H9 (cell line): ENCODE results near the gene FRYL. TPM values are rescaled to one million over a fixed set of nuclear protein-coding genes. Genes with fewer than 3 reads are reported as not detected.

Experiments
- DNase-seq: peaks from one replicate; pipeline ENCODE4 v3.0.0-alpha.2; 2017
- H2AFZ ChIP-seq: one replicate; pipeline ENCODE4 v1.6.1; 2013; ENCODE audit warnings: mild to moderate bottlenecking, low read length, control low read depth, moderate library complexity
- H2AK5ac ChIP-seq: 2 replicates; pipeline ENCODE4 v1.6.1; 2013; ENCODE audit warnings: low read length, control low read depth, mixed read lengths; ENCODE audit not compliant: insufficient read length
- H2BK120ac ChIP-seq: one replicate; pipeline ENCODE4 v1.6.1; 2013; ENCODE audit warnings: low read depth, mild to moderate bottlenecking, low read length, control low read depth, inconsistent platforms; ENCODE audit not compliant: poor library complexity, severe bottlenecking
- H2BK12ac ChIP-seq: 2 replicates; pipeline ENCODE4 v1.6.1; 2013; ENCODE audit warnings: low read length, control low read depth, mixed read lengths, low read depth; ENCODE audit not compliant: insufficient read length
- H2BK15ac ChIP-seq: 2 replicates; pipeline ENCODE4 v1.6.1; 2013; ENCODE audit warnings: low read depth, low read length, control low read depth
- H2BK20ac ChIP-seq: one replicate; pipeline ENCODE4 v1.6.1; 2013; ENCODE audit warnings: low read depth, mild to moderate bottlenecking, low read length, control low read depth, inconsistent platforms; ENCODE audit not compliant: poor library complexity, severe bottlenecking
- H2BK5ac ChIP-seq: 2 replicates; pipeline ENCODE4 v1.6.1; 2013; ENCODE audit warnings: low read length, control low read depth, mixed read lengths; ENCODE audit not compliant: insufficient read length
- H3K14ac ChIP-seq: 2 replicates; pipeline ENCODE4 v1.6.1; 2013; ENCODE audit warnings: low read length, control low read depth; ENCODE audit not compliant: insufficient read depth
- H3K18ac ChIP-seq: 2 replicates; pipeline ENCODE4 v1.6.1; 2013; ENCODE audit warnings: low read depth, mild to moderate bottlenecking, mixed read lengths, low read length, control low read depth; ENCODE audit not compliant: insufficient read length
- H3K23ac ChIP-seq: 2 replicates; pipeline ENCODE4 v1.6.1; 2013; ENCODE audit warnings: low read length, control low read depth, mixed read lengths, low read depth; ENCODE audit not compliant: insufficient read length
- H3K23me2 ChIP-seq: 2 replicates; pipeline ENCODE4 v1.6.1; 2013; ENCODE audit warnings: low read depth, mild to moderate bottlenecking, mixed read lengths, low read length, control low read depth; ENCODE audit not compliant: insufficient read length, poor library complexity, severe bottlenecking
- H3K27ac ChIP-seq: 2 replicates; pipeline ENCODE4 v1.5.1; 2013; ENCODE audit warnings: low read length, control low read depth, mixed read lengths, low read depth; ENCODE audit not compliant: insufficient read length
- H3K27me3 ChIP-seq: 2 replicates; pipeline ENCODE4 v1.6.1; 2013; ENCODE audit warnings: low read length, control low read depth, inconsistent platforms; ENCODE audit not compliant: insufficient read depth
- H3K4ac ChIP-seq: 2 replicates; pipeline ENCODE4 v1.6.1; 2013; ENCODE audit warnings: low read depth, mild to moderate bottlenecking, control low read depth, inconsistent platforms, low read length, moderate library complexity
- H3K4me1 ChIP-seq: 2 replicates; pipeline ENCODE4 v1.6.1; 2013; ENCODE audit warnings: low read length, control low read depth, inconsistent platforms; ENCODE audit not compliant: insufficient read depth
- H3K4me2 ChIP-seq: 2 replicates; pipeline ENCODE4 v1.6.1; 2013; ENCODE audit warnings: low read length, control low read depth, mixed read lengths; ENCODE audit not compliant: insufficient read length, insufficient read depth
- H3K56ac ChIP-seq: 2 replicates; pipeline ENCODE4 v1.6.1; 2013; ENCODE audit warnings: low read depth, mild to moderate bottlenecking, mixed read lengths, low read length, control low read depth; ENCODE audit not compliant: insufficient read length
- H3K79me1 ChIP-seq: 2 replicates; pipeline ENCODE4 v1.6.1; 2013; ENCODE audit warnings: low read depth, mild to moderate bottlenecking, moderate library complexity, low read length, control low read depth, inconsistent platforms; ENCODE audit not compliant: insufficient read depth, poor library complexity, severe bottlenecking
- H3K79me2 ChIP-seq: 2 replicates; pipeline ENCODE4 v1.6.1; 2013; ENCODE audit warnings: low read length, control low read depth, inconsistent platforms; ENCODE audit not compliant: insufficient read depth
- H3K9ac ChIP-seq: 2 replicates; pipeline ENCODE4 v1.6.1; 2013; ENCODE audit warnings: low read length, control low read depth, mixed read lengths; ENCODE audit not compliant: insufficient read length; ENCODE audit errors: extremely low read depth
- H3K9me3 ChIP-seq: one replicate; pipeline ENCODE4 v1.6.1; 2013; ENCODE audit warnings: low read depth, low read length, inconsistent platforms; ENCODE audit not compliant: control insufficient read depth
- H3T11ph ChIP-seq: one replicate; pipeline ENCODE4 v1.6.1; 2013; ENCODE audit warnings: mild to moderate bottlenecking, low read length, control low read depth, inconsistent platforms
- H4K20me1 ChIP-seq: one replicate; pipeline ENCODE4 v1.6.1; 2013; ENCODE audit not compliant: control insufficient read depth, insufficient read length, insufficient read depth
- H4K5ac ChIP-seq: 2 replicates; pipeline ENCODE4 v1.6.1; 2013; ENCODE audit warnings: low read depth, mild to moderate bottlenecking, mixed read lengths, low read length, control low read depth; ENCODE audit not compliant: insufficient read length
- H4K8ac ChIP-seq: replicated peaks from 2 replicates; pipeline ENCODE4 v1.6.1; 2013; ENCODE audit warnings: low read length, control low read depth, mixed read lengths, low read depth; ENCODE audit not compliant: insufficient read length
- H4K91ac ChIP-seq: 2 replicates; pipeline ENCODE4 v1.6.1; 2013; ENCODE audit warnings: low read depth, mild to moderate bottlenecking, moderate library complexity, mixed read lengths, low read length, control low read depth; ENCODE audit not compliant: insufficient read length
- H3K27ac Mint-ChIP-seq, 3 experiments: 2 replicates in 2 of 3; 3 replicates in 1 of 3; pipeline ENCODE4 v1.8.0; 2020 to 2021; ENCODE audit warnings: mixed read lengths in 3 of 3, mild to moderate bottlenecking in 1 of 3, moderate library complexity in 1 of 3
- H3K27me3 Mint-ChIP-seq: 2 replicates; pipeline ENCODE4 v1.8.0; 2021; ENCODE audit warnings: low read depth, mild to moderate bottlenecking, moderate library complexity, mixed read lengths
- H3K36me3 Mint-ChIP-seq, 3 experiments: 2 replicates in 2 of 3; 3 replicates in 1 of 3; pipeline ENCODE4 v1.8.0; 2020 to 2021; ENCODE audit warnings: low read depth in 3 of 3, mixed read lengths in 3 of 3; ENCODE audit not compliant: insufficient read depth in 1 of 3
- H3K4me1 Mint-ChIP-seq, 2 experiments: 2 replicates each; pipeline ENCODE4 v1.8.0; 2020; ENCODE audit warnings: mixed read lengths in 2 of 2
- H3K4me3 Mint-ChIP-seq, 2 experiments: 2 replicates in 1 of 2; 3 replicates in 1 of 2; pipeline ENCODE4 v1.8.0; 2020 to 2021; ENCODE audit warnings: mild to moderate bottlenecking in 2 of 2, mixed read lengths in 2 of 2, moderate library complexity in 1 of 2
- H3K9me3 Mint-ChIP-seq, 2 experiments: 2 replicates in 1 of 2; 3 replicates in 1 of 2; pipeline ENCODE4 v1.8.0; 2020; ENCODE audit warnings: mild to moderate bottlenecking in 2 of 2, mixed read lengths in 2 of 2, moderate library complexity in 1 of 2
- WGBS: extraction: QIAGEN DNeasy Blood & Tissue Kit; methylation state at CpG from one replicate; pipeline ENCODE4 v1.1.7; 2013; ENCODE audit warnings: missing lambda C conversion rate, low lambda C conversion rate, mixed read lengths; ENCODE audit not compliant: insufficient read length; ENCODE audit errors: extremely low coverage; 5-methylcytosine and 5-hydroxymethylcytosine counted together
- total RNA-seq: library from RNA; stranded (reverse); gene quantifications from 2 replicates; pipeline ENCODE4 v1.2.1, GENCODE V29; 2021
- TF ChIP-seq, protein P1 (sequence below): fragments of 200-600 bp; sonication (generic); conservative IDR thresholded peaks from 3 replicates; pipeline ENCODE4 v1.8.0; 2021; ENCODE audit warnings: antibody characterized with exemption, mild to moderate bottlenecking

The FRYL gene
- total RNA-seq, 1 experiment from 2014 or later = 31.5 TPM

DNA sequence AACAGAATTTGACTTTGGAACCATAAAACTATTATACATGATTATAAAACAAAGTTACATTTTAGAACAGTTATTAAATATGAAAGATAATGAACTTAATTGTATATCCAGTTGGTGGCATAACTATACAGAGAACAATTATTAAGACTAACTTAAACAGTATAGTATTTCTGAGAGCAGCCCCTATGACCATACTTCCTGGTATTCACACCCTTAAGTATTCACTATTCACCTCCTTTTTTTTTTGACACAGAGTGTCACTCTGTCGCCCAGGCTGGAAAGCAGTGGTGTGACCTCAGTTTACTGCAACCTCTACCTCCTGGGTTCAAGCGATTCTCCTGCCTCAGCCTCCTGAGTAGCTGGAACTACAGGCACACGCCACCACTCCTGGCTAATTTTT is 74.5 kb downstream of the FRYL start:
- Histone ChIP-seq H4K91ac (no peak overlapping the region), H3K18ac (no peak overlapping the region), H3K4ac (no peak overlapping the region), H3K27ac (no peak overlapping the region), H2BK120ac (no peak overlapping the region), H3K79me2 (no peaks in the 10 kb centered on the region; the same call in 1 of the 2 replicates), H2AK5ac (no peak overlapping the region), H3K14ac (no peak overlapping the region), H2BK20ac (no peak overlapping the region), H3T11ph (no peak overlapping the region), H2AFZ (no peak overlapping the region), H3K79me1 (no peaks in the 10 kb centered on the region), H2BK15ac (no peak overlapping the region), H3K23ac (no peak overlapping the region), H3K27me3 (no peaks in the 10 kb centered on the region), H3K9ac (no peak overlapping the region), H3K9me3 (no peaks in the 10 kb centered on the region), H3K56ac (no peak overlapping the region), H4K8ac (no peak overlapping the region), H4K20me1 (no peaks in the 10 kb centered on the region), H2BK12ac (no peak overlapping the region), H3K23me2 (no peaks in the 10 kb centered on the region), H2BK5ac (no peak overlapping the region), H3K4me1 (peaks cover 3% of the 10 kb centered on the region), H4K5ac (no peak overlapping the region), H3K4me2 (no peak overlapping the region)
- no peaks in the 10 kb centered on the region for H3K27me3 Mint-ChIP-seq
- peaks cover 18 to 23% of the 10 kb centered on the region in 2 experiments for H3K4me1 Mint-ChIP-seq
- peaks cover 15 to 24% (median 21%) of the 10 kb centered on the region in 3 experiments; a peak in 6 of 7 replicates for H3K36me3 Mint-ChIP-seq
- H3K4me3 Mint-ChIP-seq = no peak overlapping the region
- TF ChIP-seq, protein P1, sequence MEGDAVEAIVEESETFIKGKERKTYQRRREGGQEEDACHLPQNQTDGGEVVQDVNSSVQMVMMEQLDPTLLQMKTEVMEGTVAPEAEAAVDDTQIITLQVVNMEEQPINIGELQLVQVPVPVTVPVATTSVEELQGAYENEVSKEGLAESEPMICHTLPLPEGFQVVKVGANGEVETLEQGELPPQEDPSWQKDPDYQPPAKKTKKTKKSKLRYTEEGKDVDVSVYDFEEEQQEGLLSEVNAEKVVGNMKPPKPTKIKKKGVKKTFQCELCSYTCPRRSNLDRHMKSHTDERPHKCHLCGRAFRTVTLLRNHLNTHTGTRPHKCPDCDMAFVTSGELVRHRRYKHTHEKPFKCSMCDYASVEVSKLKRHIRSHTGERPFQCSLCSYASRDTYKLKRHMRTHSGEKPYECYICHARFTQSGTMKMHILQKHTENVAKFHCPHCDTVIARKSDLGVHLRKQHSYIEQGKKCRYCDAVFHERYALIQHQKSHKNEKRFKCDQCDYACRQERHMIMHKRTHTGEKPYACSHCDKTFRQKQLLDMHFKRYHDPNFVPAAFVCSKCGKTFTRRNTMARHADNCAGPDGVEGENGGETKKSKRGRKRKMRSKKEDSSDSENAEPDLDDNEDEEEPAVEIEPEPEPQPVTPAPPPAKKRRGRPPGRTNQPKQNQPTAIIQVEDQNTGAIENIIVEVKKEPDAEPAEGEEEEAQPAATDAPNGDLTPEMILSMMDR = no peak
- DNase-seq = no peak
- WGBS = no CpG with 5 or more reads among the region's 3 CpGs
- H3K27ac Mint-ChIP-seq = 0 out of 7 replicates have a peak overlapping the region, but pooled peaks of 1 of the 3 experiments have one; percentile 37
- peaks cover under 1 to 3% of the 10 kb centered on the region in 2 experiments for H3K9me3 Mint-ChIP-seq
